NCI-H446 (cell line): Measurements from ENCODE around the gene CSHL1.

Experiments used
- DNase-seq, 2 experiments: peaks; one replicate each; lab custom pipeline; 2025; lab: John Stamatoyannopoulos, UW

The CSHL1 gene

DNA sequence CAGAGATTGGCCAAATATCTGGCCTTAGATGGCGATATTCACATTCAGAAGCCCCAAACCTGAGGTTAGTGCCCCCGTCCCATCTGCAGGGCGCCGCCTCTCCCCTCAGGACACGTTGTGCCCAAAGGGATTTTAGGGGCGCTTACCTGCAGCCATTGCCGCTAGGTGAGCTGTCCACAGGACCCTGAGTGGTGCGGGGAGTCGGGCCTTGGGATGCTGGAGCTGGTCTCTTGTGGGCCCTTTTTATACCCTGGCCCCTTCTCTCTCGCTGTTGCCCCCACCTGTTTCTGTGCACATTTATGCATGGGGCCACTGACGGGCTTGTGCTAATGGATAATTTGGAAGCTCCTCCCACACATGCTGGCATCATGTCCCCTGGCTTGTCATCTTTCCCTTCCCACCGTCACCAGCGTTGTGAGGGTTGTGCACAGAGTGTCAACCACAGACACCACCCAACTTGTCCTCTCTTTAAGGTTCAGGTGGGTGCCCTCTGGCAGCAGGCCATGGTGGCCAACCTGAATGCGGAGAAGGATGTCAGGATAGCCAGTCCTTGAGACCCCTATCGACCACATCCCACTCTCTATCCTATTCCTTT, at the start of gene CSHL1:
Gene CSHL1 (minus strand): TSS at position 218 of the 595 bp plus-strand sequence. CDS start 62 bp downstream, at position 156.
- DNase-seq: no peak

DNA sequence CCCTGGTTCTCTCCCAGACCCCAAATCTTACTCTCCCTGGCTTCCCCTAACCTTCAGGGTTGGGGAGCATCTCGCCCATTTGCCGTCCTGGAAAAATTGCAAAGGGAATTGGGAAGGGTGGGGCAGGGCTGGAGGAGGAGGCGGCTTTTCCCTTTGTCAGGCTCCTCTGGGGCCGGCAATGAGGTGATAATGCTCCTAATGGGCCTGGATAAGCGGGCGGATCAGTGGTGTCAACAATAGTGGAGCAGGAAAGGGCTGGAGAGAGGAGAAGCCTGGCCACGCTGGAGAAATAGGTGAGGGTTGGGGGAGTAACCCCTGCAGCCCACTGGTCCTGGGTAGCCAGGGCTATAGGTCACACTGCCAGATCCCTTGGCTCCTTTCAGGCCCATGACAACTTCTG, 49.4 kb upstream of the CSHL1 start:
- DNase-seq: no peak

DNA sequence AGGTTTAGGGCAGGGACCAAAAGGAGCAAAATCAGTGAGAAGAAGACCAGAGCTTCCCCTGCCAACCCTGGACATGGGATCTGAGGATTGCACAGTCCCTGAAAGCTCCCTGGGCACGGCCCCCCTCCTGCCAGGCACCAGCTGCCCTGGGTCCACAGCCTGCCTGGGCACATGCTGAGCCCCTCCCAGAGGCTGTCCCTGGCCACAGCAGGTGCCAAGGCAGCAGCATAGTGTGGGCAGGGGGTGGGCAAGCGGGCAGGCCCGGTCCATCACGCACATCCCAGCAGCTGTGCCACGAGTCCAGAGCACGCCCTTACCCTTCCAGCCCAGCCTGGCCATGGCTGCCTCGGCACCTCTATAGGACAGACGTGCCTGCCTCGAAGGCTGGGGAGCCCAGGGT, 48.9 kb upstream of the CSHL1 start:
- DNase-seq: no peak

DNA sequence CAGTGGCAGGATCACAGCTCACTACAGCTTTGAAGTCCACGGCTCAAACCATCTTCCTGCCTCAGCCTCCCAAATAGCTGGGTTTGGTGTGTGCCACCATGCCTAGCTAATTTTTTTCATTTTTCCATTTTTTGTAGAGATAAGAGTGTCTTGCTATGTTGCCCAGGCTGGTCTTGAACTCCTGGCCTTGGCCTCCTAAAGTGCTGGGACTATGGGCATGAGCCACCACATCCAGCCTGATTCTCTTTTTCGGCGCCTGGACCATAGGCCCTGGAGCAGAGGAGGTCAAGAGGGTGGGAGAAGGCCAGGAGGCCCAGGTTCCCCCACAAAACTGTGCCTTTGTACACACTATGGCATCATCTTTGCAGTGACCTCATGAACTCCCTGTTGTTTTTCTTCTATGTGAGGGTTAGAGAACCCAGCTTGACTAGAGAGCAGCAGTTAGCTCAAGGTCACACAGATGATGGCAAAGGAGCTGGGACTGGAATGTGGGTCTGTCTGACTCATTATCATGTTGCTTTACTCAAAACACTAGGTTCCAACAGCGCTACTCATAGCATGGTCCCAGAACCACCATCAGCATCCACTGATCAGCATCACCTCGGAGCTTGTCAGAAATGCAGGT, 45.4 kb upstream of the CSHL1 start:
- DNase-seq: no peak

DNA sequence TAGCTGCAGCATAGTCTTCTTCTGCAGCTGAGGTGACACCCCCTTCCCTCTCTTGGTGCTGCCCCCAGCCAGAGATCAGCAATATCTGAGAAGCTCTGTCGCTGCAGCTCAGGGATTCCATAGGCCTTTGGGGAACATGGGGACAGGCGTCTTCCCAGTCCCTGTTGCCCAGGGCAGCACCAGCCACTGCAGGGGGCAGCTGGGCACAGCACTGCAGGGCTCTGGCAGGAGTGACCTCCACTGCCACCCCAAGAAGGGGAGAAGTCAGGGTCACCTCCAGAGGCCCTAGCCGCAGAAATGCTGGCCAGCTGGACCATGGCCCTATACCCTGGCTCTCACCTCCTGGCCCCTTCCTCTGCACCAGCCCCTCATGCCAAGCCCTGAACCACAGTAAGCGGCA, 44.7 kb upstream of the CSHL1 start:
- DNase-seq: no peak

DNA sequence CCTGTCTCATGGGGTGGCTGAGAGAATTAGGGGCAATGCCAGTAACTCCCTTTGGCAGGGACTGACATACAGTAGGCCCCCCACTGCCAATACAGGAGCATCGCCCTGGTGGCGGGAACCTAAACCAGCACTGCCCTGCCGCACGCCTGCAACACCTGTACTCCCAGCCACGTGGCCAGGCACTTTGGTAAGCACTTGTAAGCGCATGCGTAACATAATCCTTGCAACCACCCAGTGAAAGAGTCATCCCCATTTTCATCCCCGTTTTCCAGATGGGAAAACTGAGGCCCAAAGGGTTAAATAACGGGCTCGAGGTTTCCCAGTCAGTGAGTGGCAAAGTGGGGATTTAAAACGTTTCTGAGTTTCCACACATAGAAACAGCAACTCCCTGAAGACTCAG, 44.2 kb upstream of the CSHL1 start:
- DNase-seq: no peak

DNA sequence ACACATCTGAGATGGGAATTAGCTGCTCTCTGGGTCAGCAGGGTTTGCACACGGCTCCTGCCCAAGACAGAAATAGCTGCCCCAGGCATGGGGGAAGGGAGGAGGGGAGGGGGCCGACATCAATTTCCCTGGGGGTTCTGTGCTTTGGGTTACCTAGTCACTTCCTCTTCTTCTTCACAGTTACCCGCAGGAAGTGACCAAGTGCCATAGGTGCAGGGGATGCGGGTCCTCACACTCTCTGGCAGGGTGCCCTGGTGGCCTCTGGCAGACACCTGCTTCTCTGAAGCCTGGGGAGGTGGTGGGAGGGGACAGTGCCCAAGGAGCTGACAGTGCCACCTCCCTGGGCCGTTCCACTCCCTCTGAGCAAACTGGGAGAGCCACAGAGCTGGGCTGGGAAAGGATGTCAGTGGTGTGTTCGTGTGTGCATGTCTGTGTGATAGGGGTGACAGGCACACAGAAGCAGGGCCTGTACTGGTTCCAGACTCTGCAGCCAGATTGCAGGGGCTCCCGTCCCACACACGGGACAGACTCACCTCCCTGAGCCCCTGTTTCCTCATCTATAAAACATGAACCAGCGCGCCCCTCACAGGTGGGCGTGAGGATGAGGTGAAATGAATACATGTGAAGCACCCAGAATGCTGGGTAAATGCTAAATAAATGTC, 43.5 kb upstream of the CSHL1 start:
- no peak for DNase-seq

DNA sequence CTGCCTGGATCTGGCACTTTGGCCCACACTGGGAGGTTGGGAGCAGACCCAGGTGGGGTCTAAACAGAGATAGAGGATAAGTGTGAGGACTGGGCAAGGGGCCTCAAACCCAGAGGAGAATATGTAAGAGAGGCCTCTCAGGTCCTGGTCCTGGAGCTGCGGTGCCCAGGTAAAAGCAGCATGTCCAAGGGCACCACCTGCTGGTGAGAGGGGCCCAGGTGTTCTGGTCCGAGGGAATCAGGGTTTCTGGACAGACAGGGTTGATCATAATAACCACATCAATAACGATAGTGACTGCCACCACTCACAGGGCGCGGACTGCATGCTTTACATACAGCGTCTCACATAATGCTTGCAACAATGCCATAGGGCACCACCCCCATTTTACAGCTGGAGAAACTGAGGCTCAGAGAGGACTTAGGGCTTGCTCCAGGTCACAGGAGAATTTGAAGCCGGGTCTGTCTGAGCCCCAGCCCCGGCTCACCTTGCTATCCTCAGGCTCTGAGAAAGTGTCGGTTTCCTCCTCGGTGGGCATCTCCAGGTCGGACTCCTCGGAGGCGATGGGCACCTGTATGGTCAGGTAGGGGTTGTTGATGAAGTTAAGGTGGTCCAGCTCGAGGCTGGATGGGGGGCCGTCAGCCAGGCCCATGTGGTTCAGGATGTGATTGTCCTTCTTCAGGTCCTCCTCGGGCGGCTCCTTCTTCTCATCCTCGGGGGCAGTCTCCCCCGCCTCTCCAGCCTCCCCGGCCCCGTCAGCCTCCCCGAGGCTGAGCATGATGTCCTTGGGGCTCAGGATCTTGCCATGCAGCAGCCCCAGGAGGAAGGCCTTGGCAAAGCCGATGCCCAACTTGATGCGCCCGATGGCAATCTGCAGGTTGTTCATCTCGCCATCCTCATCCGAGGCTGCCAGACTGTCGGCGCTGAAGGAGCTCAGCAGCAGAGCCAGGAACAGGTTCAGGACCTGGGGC, 40.2 kb upstream of the CSHL1 start:
- no peak for DNase-seq

DNA sequence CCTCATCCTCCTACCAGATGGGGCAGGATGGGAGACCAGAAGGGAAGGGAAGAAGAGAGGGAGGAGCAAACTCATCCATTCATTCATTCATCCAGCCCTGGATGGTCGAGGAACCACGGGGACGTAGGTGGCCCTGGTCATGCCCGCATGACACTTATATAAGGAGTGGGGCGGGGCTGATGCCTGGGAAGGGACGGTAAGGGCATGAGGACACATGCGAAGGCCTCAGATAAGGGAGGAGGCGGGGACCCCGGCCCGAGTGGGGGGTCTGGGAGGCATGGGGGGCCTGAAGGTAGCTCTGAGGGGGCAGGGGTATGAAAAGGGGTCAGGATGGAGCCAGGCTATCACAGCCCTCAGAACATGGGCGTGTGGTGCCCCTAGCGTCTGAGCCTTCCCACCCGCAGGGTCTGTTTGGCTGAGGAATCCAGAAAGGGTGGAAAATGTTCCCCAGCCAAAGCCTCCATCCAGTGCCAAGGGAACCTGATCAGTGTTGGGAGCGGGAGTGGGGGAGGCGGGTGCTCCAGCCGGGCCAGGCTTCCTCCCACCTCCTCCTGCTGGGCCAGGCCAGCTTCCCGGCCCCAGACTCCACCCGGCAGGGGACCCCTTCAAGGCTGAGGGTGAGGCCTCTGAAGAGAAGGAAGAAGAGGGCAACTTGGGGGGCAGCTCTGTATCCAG, 38.7 kb upstream of the CSHL1 start:
- no peak for DNase-seq

DNA sequence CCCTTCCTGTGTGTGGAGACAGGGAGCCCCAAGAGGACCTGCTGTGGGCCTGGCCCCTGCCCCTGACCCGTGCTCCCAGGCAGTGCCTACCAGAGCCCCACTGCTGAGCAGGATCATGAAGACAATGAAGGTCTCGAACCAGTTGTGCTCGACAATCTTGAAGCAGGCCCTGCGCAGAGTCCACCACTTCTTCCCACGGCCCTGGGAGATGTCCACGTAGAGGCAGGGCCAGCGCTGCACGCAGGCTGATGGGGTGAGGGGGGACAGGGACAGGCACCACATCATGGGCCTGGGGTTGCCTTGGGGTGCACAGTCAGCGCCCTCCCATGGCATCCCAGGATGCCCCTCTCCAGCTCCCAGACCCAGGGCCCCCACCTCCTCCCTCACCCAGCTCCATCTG, 37.5 kb upstream of the CSHL1 start:
- no peak for DNase-seq

DNA sequence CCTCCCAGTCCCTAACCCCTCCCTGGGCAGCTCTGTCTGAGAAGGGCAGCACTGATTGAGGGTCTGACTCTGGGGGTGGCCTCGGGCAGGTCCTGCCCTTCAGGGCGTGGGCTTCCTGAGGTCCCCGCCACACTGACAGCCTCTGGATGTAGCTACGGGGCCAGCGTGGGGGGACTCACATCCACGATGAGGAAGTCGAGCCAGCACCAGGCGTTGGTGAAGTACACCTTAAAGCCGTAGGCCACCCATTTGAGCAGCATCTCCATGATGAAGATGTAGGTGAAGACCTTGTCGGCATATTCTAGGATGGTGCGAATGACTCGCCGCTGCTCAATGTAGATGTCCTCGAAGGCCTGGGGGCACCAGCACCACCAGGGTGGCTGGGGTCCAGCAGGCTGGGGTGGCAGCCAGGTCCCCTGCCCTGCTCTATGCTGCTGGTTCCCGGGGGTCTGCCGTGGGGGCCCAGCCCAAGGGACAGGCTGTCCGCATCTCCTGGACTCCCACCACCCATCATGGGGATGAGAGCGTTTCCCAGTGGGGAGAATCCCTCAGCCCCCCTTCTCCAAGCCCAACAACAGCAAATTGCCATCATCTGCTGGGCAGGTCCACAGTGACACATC, 36.8 kb upstream of the CSHL1 start:
- DNase-seq: no peak

DNA sequence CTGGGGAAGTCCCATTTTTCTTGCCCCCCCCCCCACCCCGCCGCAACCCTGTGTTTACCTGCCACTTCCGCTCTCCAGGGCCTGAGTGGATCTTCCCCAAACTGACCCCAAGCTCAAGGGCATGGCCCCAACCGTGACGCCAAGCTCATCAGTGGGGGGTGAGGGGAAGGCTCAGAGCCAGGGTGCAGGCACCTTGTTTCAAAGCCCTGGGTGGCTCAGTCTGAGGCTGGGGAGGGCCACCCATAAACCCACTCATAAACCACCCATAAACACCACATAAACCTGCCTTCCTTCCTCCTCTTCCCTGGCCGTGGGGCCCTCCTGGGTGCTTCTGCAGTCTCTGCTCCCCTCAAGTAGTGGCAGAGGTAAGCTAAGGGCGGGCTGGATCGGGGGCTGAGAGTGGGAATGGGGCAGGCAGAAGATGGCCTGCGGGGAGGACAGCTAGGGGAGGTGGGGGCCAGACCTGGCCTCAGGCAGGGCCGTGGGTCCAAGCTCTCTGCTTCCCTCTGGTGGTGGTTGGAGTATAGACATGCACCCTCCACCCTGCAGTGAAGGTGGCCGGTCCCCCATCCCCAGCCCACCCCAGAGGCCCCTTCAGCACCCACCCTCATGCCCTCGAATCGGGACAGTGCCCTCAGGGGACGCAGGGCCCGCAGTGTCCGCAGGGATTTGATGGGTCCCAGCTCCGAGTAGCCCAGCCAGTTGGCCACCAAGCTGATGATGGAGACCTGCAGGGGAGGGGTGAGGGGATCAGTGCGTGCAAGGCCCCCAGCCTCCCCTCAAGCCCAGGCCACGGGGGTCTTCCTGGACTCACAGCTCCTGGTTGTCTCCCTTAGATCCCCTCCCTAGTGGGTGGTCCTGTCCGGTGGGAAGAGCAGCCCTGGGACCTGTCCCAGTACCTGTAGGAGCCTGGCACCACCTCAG, 35.6 kb upstream of the CSHL1 start:
- peak; percentile 2 to 34 for DNase-seq

DNA sequence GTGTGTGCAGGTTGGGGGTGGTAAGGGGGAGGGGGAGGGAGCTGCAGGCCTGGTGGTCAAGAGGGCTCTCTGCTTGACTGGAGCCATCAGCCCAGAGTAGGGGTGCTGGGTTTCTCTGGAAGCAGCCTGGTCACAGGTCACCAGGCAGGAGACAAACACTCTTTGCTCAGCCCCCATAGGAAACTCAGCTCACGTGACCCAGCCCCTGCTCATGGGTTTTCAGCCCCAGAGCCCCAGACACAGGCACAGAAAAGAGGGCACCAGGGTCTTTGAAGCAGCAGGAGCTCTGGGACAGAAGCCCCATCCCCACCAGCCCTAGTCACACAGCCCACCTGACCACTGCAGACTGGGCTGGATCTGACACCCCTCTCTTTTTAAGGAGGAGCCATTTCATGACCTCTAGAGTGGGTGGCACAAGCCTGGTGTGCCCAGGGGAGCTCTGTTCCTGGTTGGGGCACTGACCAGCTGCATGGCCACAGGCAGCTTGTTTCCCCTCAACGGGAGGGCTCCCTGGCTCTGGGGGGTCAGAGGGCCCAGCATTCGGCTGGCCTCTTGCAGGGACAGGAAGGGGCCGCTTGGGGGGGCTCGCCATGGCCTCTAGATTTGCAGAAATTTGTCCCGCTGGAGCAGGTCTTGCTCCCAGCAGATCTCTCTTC, 34.9 kb upstream of the CSHL1 start:
- DNase-seq: no peak

DNA sequence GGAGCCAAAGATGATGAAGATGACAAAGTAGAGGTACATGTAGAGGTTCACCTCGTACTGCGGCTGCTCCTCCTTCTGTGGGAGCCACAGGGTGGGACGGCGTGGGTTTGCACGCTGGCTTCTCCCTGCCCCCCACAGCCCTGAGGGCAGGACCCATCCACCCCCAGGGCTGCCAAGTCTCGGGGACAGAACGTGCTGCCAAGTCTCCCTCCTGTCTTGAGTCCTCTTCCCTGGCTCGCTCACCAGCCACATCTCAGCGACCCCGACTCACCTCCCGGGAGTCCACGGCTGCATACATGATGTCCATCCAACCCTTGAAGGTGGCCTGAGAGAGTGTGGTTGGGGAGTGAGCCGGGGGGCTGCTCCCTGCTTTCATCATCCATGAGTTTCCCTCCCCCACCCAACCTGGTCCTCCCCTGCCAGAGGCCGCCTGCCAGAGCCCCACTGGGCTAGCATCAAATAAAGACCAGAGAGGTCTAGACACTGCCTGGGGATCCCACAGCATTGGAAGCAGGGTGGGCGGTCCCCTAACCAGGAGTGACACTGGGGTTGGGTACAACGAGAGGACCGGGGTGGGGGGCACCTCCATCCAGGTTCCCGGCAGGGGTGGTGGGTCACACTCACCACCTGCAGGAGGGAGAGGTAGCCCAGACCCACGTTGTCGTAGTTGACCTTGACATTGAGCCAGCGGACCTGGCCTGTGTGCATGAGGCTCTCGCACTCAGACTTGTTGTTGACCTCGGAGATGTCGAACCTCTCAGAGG, 33.9 kb upstream of the CSHL1 start:
- DNase-seq: no peak

DNA sequence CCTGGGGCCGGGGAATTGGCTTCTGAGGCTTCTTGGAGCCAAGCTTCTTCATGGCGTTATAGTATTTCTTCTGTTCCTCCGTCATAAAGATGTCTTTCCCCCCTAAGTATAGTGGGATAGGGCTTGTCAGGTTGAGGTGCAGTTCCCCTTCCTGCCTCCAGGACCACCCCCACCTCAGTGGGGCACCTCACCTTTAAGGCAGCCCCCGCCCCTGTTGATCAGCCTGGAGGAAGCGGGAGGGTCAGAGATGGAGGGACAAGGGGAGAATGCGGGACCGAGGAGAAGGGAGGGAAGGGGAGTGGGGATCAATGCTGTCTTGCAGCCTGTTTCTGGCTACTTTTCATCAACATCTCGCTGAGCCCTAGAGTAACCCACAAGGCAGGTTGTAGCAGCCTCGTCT, 32.7 kb upstream of the CSHL1 start:
- no peak for DNase-seq

DNA sequence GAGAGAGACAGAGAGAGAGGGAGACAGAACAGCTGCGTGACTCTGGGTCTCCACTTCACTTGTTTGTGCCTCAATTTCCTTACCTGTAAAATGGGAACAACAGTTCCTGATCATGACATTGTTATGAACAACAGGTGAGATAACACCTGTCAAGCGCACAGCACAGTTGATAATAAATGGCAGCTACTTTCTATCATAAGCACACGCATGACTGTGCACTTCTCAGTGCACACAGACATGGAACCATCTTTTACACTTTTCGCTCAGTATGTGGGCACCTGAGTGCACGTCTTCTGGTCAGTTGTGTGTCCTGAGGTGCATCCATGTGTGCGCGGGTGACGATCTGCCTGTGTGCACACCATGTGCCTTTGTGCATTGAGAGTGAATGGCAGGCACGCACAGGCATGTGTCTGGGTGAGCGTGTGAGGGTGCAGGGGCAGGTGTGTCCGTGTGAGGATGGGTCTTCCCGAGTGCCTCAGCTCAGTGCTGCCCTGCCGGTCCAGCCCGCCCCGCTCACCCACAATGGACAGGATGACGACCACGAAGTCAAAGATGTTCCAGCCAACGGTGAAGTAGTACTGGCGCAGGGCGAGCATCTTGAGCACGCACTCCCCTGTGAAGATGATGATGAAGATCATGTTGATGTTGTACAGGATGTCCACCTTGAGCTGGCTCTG, 31.4 kb upstream of the CSHL1 start:
- no peak for DNase-seq

DNA sequence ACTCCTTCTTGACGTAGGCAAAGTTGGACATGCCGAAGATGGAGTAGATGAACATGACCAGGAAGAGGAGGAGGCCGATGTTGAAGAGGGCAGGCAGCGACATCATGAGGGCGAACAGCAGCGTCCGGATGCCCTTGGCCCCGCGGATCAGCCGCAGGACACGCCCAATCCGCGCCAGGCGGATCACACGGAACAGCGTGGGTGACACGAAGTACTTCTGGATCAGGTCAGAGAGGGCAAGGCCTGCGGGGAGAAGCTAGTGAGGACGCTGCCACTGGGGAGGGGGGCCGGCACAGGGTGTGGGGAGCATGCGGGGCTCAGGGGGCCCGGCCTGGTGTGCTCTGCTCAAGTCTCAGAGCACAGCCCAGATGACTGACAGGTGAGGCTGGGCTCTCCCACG, 30.7 kb upstream of the CSHL1 start:
- no peak for DNase-seq

DNA sequence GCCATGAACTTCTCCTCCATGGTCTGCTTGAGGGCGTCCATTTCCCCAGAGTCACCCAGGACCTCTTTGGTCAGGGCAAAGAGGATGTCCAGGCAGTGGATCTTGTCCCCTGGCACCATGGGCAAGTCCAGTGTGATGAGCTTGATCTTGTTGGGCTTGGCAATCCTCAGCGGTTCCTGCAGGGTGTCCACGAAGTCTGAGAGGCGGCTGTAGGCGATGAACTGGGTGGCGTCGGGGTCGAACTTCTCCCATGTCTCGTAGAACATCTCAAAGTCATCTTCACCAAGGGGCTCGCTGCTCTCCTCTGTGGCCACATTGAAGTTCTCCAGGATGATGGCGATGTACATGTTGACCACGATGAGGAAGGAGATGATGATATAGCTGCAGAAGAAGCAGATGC, 30.1 kb upstream of the CSHL1 start:
- DNase-seq: no peak

DNA sequence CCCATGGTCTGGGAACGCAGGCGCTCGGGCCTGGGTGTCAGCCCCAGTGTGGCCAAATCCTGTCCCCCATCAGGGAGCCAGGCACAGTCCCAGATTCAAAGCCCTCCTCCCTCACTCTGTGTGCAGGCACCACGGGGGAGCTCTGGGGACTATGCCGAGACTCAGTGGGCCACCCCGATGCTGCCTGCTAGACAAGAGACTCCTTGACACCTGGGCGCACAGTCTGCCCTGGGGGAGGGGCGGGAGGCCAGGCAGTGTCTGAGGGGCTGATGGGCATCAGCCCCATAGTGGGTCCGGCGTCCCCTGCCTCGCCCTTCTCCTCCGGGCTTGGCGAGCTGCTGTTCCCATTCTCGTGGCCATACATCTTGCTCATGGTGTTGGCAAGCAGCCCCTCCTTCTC, 29.5 kb upstream of the CSHL1 start:
- no peak for DNase-seq
